ENCODE data around the gene EIF2B5. TPM values are rescaled to one million over a fixed set of nuclear protein-coding genes. Genes with fewer than 3 reads are reported as not detected.

EIF2B5 gene
- total RNA-seq, 4 donors from 2014 or later = 42.6 to 56.8 (median 53.4) TPM

DNA sequence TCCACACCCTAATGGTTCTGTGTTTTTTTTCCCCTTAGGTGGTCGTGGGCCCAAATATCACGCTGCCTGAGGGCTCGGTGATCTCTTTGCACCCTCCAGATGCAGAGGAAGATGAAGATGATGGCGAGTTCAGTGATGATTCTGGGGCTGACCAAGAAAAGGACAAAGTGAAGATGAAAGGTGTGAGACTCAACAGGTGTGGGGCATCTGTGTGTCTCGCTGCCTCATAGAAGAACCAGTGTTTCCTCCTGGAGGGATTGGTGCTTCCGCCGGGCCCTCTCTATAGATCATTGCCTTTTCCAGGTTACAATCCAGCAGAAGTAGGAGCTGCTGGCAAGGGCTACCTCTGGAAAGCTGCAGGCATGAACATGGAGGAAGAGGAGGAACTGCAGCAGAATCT is 7.0 kb downstream of the EIF2B5 start:
- Histone ChIP-seq H3K4me1 (peaks cover 25 to 33% of the 10 kb centered on the region in 2 donors), H3K9me3 (no peaks in the 10 kb centered on the region), H3K36me3 (peaks cover 0 to 69% of the 10 kb centered on the region in 2 donors), H3K27me3 (no peaks in the 10 kb centered on the region), H3K27ac (no peak overlapping the region), H3K4me3 (no peak overlapping the region)
- no peak for DNase-seq
- in situ Hi-C loops (cut with MboI; ENCODE audit: low sequenced_read_pairs in 4 of 4) = loop anchor here in 3 of 4 donors (10.0 to 25.0 kb wide), 3 partner anchors 95 to 255 kb away; partner anchors contain the start of genes PARL (in 3 of the 3), ALG3 (in 2 of the 3), EEF1AKMT4 (in 2 of the 3) and VWA5B2 (in 1 of the 3)
- intact Hi-C loops (cut with DNase I; ENCODE audit: low total_unique reads) = no loop called here
- ATAC-seq = no peak
- TF ChIP-seq, protein P1, sequence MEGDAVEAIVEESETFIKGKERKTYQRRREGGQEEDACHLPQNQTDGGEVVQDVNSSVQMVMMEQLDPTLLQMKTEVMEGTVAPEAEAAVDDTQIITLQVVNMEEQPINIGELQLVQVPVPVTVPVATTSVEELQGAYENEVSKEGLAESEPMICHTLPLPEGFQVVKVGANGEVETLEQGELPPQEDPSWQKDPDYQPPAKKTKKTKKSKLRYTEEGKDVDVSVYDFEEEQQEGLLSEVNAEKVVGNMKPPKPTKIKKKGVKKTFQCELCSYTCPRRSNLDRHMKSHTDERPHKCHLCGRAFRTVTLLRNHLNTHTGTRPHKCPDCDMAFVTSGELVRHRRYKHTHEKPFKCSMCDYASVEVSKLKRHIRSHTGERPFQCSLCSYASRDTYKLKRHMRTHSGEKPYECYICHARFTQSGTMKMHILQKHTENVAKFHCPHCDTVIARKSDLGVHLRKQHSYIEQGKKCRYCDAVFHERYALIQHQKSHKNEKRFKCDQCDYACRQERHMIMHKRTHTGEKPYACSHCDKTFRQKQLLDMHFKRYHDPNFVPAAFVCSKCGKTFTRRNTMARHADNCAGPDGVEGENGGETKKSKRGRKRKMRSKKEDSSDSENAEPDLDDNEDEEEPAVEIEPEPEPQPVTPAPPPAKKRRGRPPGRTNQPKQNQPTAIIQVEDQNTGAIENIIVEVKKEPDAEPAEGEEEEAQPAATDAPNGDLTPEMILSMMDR (IDR thresholded peaks at IDR 0.05 in 4 of 5, conservative IDR thresholded peaks at IDR 0.05 in 1 of 5) = no peak
- TF ChIP-seq POLR2A (IDR thresholded peaks at IDR 0.05) = no peak

GRCh38 chr3:184143327-184143726 is 8.2 kb downstream of the EIF2B5 start:
- TF ChIP-seq, protein P1 (IDR thresholded peaks at IDR 0.05 in 4 of 5, conservative IDR thresholded peaks at IDR 0.05 in 1 of 5) = no peak
- in situ Hi-C loops (cut with MboI; ENCODE audit: low sequenced_read_pairs in 4 of 4) = loop anchor here in 3 of 4 donors (10.0 to 25.0 kb wide), 3 partner anchors 94 to 256 kb away; partner anchors contain the start of genes PARL (in 3 of the 3), ALG3 (in 2 of the 3), EEF1AKMT4 (in 2 of the 3) and VWA5B2 (in 1 of the 3)
- Histone ChIP-seq H3K4me3 (no peak overlapping the region), H3K27me3 (no peaks in the 10 kb centered on the region), H3K36me3 (peaks cover 0 to 59% of the 10 kb centered on the region in 2 donors), H3K9me3 (no peaks in the 10 kb centered on the region), H3K27ac (no peak overlapping the region), H3K4me1 (peaks cover 23 to 33% of the 10 kb centered on the region in 2 donors)
- no peak for DNase-seq
- no peak for ATAC-seq
- intact Hi-C loops (cut with DNase I; ENCODE audit: low total_unique reads) = no loop called here

DNA sequence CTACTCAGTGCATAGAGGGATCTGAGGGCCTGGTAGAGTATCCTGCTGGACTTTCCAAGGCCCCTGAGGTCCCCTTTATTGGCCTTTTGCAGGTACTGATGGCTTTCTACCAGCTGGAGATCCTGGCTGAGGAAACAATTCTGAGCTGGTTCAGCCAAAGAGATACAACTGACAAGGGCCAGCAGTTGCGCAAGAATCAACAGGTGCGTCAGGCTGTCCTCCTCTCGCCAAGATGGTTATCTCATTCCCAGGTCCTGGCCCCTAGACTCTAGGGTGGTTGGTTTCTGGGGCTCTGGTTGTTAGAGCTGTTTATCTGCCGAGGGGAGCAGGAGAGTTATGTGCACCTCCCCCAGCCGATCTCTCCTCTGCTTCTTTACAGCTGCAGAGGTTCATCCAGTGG is 9.3 kb downstream of the EIF2B5 start:
- H3K36me3 ChIP-seq = peaks cover 0 to 53% of the 10 kb centered on the region in 2 donors
- no peak for TF ChIP-seq POLR2A (IDR thresholded peaks at IDR 0.05)
- TF ChIP-seq, protein P1 (IDR thresholded peaks at IDR 0.05 in 4 of 5, conservative IDR thresholded peaks at IDR 0.05 in 1 of 5) = no peak
- H3K4me1 ChIP-seq = peaks cover 23 to 33% of the 10 kb centered on the region in 2 donors
- peak overlapping the region; percentile 61 to 80 (median 72) for H3K27ac ChIP-seq
- ATAC-seq (peak; percentile 76 to 95), DNase-seq (peak; percentile 48 to 81)
- no peaks in the 10 kb centered on the region for H3K9me3 ChIP-seq
- in situ Hi-C loops (cut with MboI; ENCODE audit: low sequenced_read_pairs in 4 of 4) = loop anchor here in 3 of 4 donors (10.0 to 25.0 kb wide), 3 partner anchors 93 to 257 kb away; partner anchors contain the start of genes PARL (in 3 of the 3), ALG3 (in 2 of the 3), EEF1AKMT4 (in 2 of the 3) and VWA5B2 (in 1 of the 3)
- no peak overlapping the region for H3K4me3 ChIP-seq
- H3K27me3 ChIP-seq = no peaks in the 10 kb centered on the region
- intact Hi-C loops (cut with DNase I; ENCODE audit: low total_unique reads) = loop anchor here (2.0 kb wide), 2 partner anchors 42 to 104 kb away; partner anchors contain the start of genes ABCF3, ALG3 and EEF1AKMT4

DNA sequence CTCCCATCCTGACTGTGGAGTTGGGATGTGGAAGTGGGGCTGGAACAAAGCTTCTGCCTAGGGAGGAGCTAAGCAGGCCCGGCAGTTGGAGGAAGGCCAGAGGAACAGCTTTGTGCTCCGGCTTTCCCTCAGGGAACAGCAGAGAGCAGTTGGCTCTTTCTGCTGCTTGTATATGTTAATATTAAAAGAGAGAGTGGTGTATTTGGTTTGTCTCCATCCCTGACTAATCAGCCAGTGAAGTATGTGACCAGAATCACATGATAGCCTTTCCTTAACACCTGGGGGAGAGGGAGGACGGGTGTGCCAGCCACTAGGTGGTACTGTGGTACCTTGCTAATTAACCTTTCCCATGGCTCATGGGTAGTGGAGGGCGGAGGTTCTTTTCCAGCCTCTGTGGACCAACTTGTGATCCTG is 10.0 kb downstream of the EIF2B5 start:
- TF ChIP-seq, protein P1 (IDR thresholded peaks at IDR 0.05 in 4 of 5, conservative IDR thresholded peaks at IDR 0.05 in 1 of 5) = peak in 4 of 5 experiments; percentile 35 to 59 (median 53)
- no peak for TF ChIP-seq POLR2A (IDR thresholded peaks at IDR 0.05)
- H3K27ac ChIP-seq = peak overlapping the region; percentile 61 to 80 (median 72)
- intact Hi-C loops (cut with DNase I; ENCODE audit: low total_unique reads) (loop anchor here (2.0 kb wide), 2 partner anchors 42 to 104 kb away; partner anchors contain the start of genes ABCF3, ALG3 and EEF1AKMT4), in situ Hi-C loops (cut with MboI; ENCODE audit: low sequenced_read_pairs in 4 of 4) (loop anchor here in 3 of 4 donors (10.0 to 25.0 kb wide), 3 partner anchors 92 to 258 kb away; partner anchors contain the start of genes PARL (in 3 of the 3), ALG3 (in 2 of the 3), EEF1AKMT4 (in 2 of the 3) and VWA5B2 (in 1 of the 3))
- no peak overlapping the region for H3K4me3 ChIP-seq
- no peaks in the 10 kb centered on the region for H3K27me3 ChIP-seq
- DNase-seq = peak; percentile 38 to 61
- no peaks in the 10 kb centered on the region for H3K9me3 ChIP-seq
- peaks cover 23 to 33% of the 10 kb centered on the region in 2 donors for H3K4me1 ChIP-seq
- peaks cover 0 to 50% of the 10 kb centered on the region in 2 donors for H3K36me3 ChIP-seq
- peak; percentile 73 to 81 for ATAC-seq
